IMR-90 (cell line): ENCODE data around the gene SEPTIN3. TPM values are rescaled to one million over a fixed set of nuclear protein-coding genes. Genes with fewer than 3 reads are reported as not detected.

Experiments used
- ATAC-seq: fragments of 200-7000 bp; cut with Tn5 transposase; 2 replicates; pipeline ENCODE4 v1.9.1; 2020; ENCODE audit warnings: low read depth, mild to moderate bottlenecking, moderate library complexity
- BruUV-seq: library from RNA; stranded (reverse); fragments of 400-500 nt; replicated peaks from 2 replicates; lab custom pipeline; 2021; lab: Mats Ljungman, UMichigan
- CTCF ChIA-PET: fragments of 300-600 bp; formaldehyde crosslinking; extraction: SDS; loops from one replicate; lab custom pipeline; 2021; ENCODE audit warnings: antibody characterized with exemption; lab: Yijun Ruan, JAX
- POLR2A ChIA-PET: fragments of 300-600 bp; sonication (Branson Sonifier 250); formaldehyde crosslinking; loops from one replicate; lab custom pipeline; 2022; ENCODE audit warnings: antibody characterized with exemption; ENCODE audit not compliant: unreplicated experiment; lab: Charles Lee
- DNase-seq: peaks from one replicate; pipeline ENCODE4 v3.0.0; 2013
- H2AFZ ChIP-seq: replicated peaks from 2 replicates; pipeline ENCODE3; 2013; ENCODE audit warnings: low read length, mild to moderate bottlenecking; ENCODE audit not compliant: poor library complexity
- H2AK5ac ChIP-seq: 2 replicates; pipeline ENCODE4 v1.6.1; 2013; ENCODE audit warnings: low read depth, low read length, inconsistent platforms
- H2AK9ac ChIP-seq: replicated peaks from 2 replicates; pipeline ENCODE3; 2013; ENCODE audit warnings: mild to moderate bottlenecking, low read depth, low read length, moderate library complexity; ENCODE audit not compliant: poor library complexity
- H2BK120ac ChIP-seq: 2 replicates; pipeline ENCODE4 v1.6.1; 2013; ENCODE audit warnings: low read depth, low read length, inconsistent platforms
- H2BK15ac ChIP-seq: 3 replicates; pipeline ENCODE4 v1.6.1; 2013; ENCODE audit warnings: low read depth, low read length, inconsistent platforms
- H2BK20ac ChIP-seq: 2 replicates; pipeline ENCODE4 v1.6.1; 2013; ENCODE audit warnings: low read depth, mild to moderate bottlenecking, inconsistent platforms, low read length, moderate library complexity
- H2BK5ac ChIP-seq: 2 replicates; pipeline ENCODE4 v1.6.1; 2013; ENCODE audit warnings: mild to moderate bottlenecking, low read depth, low read length, inconsistent platforms; ENCODE audit not compliant: poor library complexity, severe bottlenecking
- H3K14ac ChIP-seq: replicated peaks from 2 replicates; pipeline ENCODE4 v1.6.1; 2013; ENCODE audit warnings: low read depth, low read length, inconsistent platforms
- H3K18ac ChIP-seq: 2 replicates; pipeline ENCODE4 v1.6.1; 2013; ENCODE audit warnings: low read depth, low read length, control low read depth
- H3K23ac ChIP-seq: 2 replicates; pipeline ENCODE4 v1.6.1; 2013; ENCODE audit warnings: low read depth, low read length, inconsistent platforms
- H3K27ac ChIP-seq: 2 replicates; pipeline ENCODE4 v1.5.1; 2013; ENCODE audit warnings: mild to moderate bottlenecking, control low read depth, low read length; ENCODE audit not compliant: insufficient read depth
- H3K27me3 ChIP-seq: 2 replicates; pipeline ENCODE4 v1.6.1; 2013; ENCODE audit warnings: low read length; ENCODE audit not compliant: control insufficient read depth, insufficient read depth
- H3K36me3 ChIP-seq: 2 replicates; pipeline ENCODE4 v1.6.1; 2013; ENCODE audit warnings: low read length, mixed read lengths; ENCODE audit not compliant: control insufficient read depth, insufficient read depth
- H3K4ac ChIP-seq: 2 replicates; pipeline ENCODE4 v1.6.1; 2013; ENCODE audit warnings: low read depth, low read length, inconsistent platforms
- H3K4me1 ChIP-seq: 2 replicates; pipeline ENCODE4 v1.6.1; 2013; ENCODE audit warnings: low read length, mixed read lengths; ENCODE audit not compliant: control insufficient read depth, insufficient read depth
- H3K4me2 ChIP-seq: 2 replicates; pipeline ENCODE4 v1.6.1; 2013; ENCODE audit warnings: low read depth, mild to moderate bottlenecking, control low read depth, low read length, moderate library complexity
- H3K4me3 ChIP-seq: 2 replicates; pipeline ENCODE4 v1.5.1; 2013; ENCODE audit warnings: low read depth, mild to moderate bottlenecking, control low read depth, low read length, moderate library complexity; ENCODE audit not compliant: insufficient read depth
- H3K56ac ChIP-seq: 2 replicates; pipeline ENCODE4 v1.6.1; 2013; ENCODE audit warnings: low read length, inconsistent platforms; ENCODE audit not compliant: insufficient read depth; ENCODE audit errors: extremely low read depth
- H3K79me1 ChIP-seq, 2 experiments: 2 replicates each; pipeline ENCODE4 v1.6.1; 2013; ENCODE audit warnings: low read length in 2 of 2, inconsistent platforms in 1 of 2, low read depth in 1 of 2
- H3K9ac ChIP-seq: 2 replicates; pipeline ENCODE4 v1.6.1; 2013; ENCODE audit warnings: low read depth, low read length, control low read depth
- H3K9me1 ChIP-seq: 2 replicates; pipeline ENCODE4 v1.6.1; 2013; ENCODE audit warnings: low read length, inconsistent platforms; ENCODE audit not compliant: insufficient read depth
- H3K9me3 ChIP-seq: 2 replicates; pipeline ENCODE4 v1.6.1; 2013; ENCODE audit warnings: low read length; ENCODE audit not compliant: control insufficient read depth, insufficient read depth
- H4K20me1 ChIP-seq: 2 replicates; pipeline ENCODE4 v1.6.1; 2013; ENCODE audit warnings: low read length, inconsistent platforms; ENCODE audit not compliant: insufficient read depth
- H4K5ac ChIP-seq: 2 replicates; pipeline ENCODE4 v1.6.1; 2013; ENCODE audit warnings: mild to moderate bottlenecking, low read depth, low read length, control low read depth
- H4K8ac ChIP-seq, 2 experiments: 2 replicates each; pipeline ENCODE4 v1.6.1; 2013; ENCODE audit warnings: low read depth in 2 of 2, low read length in 2 of 2, control low read depth in 1 of 2, inconsistent platforms in 1 of 2
- H4K91ac ChIP-seq: 2 replicates; pipeline ENCODE4 v1.6.1; 2013; ENCODE audit warnings: low read depth, low read length, inconsistent platforms; ENCODE audit not compliant: insufficient read depth
- BHLHE40 ChIP-seq: fragments of 150-350 bp; IDR thresholded peaks from 2 replicates; pipeline ENCODE4 v1.6.1; 2016; ENCODE audit warnings: mild to moderate bottlenecking, low read depth, low read length
- CEBPB ChIP-seq: IDR thresholded peaks from 2 replicates; pipeline ENCODE4 v1.6.1; 2012; ENCODE audit warnings: low read depth, low read length, improper control_type of control experiment
- CHD1 ChIP-seq: IDR thresholded peaks from 2 replicates; pipeline ENCODE4 v1.6.1; 2012; ENCODE audit warnings: low read depth, low read length, improper control_type of control experiment
- FOS ChIP-seq: fragments of 150-350 bp; IDR thresholded peaks from 2 replicates; pipeline ENCODE4 v1.6.1; 2016; ENCODE audit warnings: low read depth, low read length
- MAFK ChIP-seq: IDR thresholded peaks from 2 replicates; pipeline ENCODE4 v1.6.1; 2012; ENCODE audit warnings: low read depth, low read length, improper control_type of control experiment
- MAZ ChIP-seq: IDR thresholded peaks from 2 replicates; pipeline ENCODE4 v1.6.1; 2012; ENCODE audit warnings: low read depth, mild to moderate bottlenecking, low read length, improper control_type of control experiment, moderate library complexity, borderline replicate concordance
- MXI1 ChIP-seq: IDR thresholded peaks from 2 replicates; pipeline ENCODE4 v1.6.1; 2012; ENCODE audit warnings: low read depth, mild to moderate bottlenecking, low read length, moderate library complexity, borderline replicate concordance
- NFE2L2 ChIP-seq: fragments of 150-350 bp; IDR thresholded peaks from 2 replicates; pipeline ENCODE4 v1.6.1; 2016; ENCODE audit warnings: low read depth, mild to moderate bottlenecking, low read length
- POLR2A ChIP-seq: IDR thresholded peaks from 2 replicates; pipeline ENCODE4 v1.6.1; 2012; ENCODE audit warnings: mild to moderate bottlenecking, low read depth, low read length
- RAD21 ChIP-seq: IDR thresholded peaks from 2 replicates; pipeline ENCODE4 v1.6.1; 2012; ENCODE audit warnings: low read length, improper control_type of control experiment
- RCOR1 ChIP-seq: IDR thresholded peaks from 2 replicates; pipeline ENCODE4 v1.6.1; 2012; ENCODE audit warnings: mild to moderate bottlenecking, low read length, improper control_type of control experiment; ENCODE audit not compliant: insufficient replicate concordance
- RFX5 ChIP-seq: IDR thresholded peaks from 2 replicates; pipeline ENCODE4 v1.8.0; 2012; ENCODE audit warnings: low read depth, mild to moderate bottlenecking, low read length, moderate library complexity
- SMC3 ChIP-seq: fragments of 150-350 bp; IDR thresholded peaks from 2 replicates; pipeline ENCODE4 v1.6.1; 2016; ENCODE audit warnings: low read depth, mild to moderate bottlenecking, antibody characterized with exemption, low read length, moderate library complexity
- WGBS, 2 experiments: methylation state at CpG; one replicate each; pipeline versions ENCODE4 v1.1.5 to v1.1.7; 2013; ENCODE audit warnings: missing lambda C conversion rate in 2 of 2; ENCODE audit not compliant: insufficient read length in 1 of 2; ENCODE audit errors: extremely low coverage in 2 of 2; 5-methylcytosine and 5-hydroxymethylcytosine counted together
- dilution Hi-C: fragments of 300-500 bp; cut with HindIII; formaldehyde crosslinking; loops from one replicate; pipeline ENCODE4 v1.14.3; 2018; ENCODE audit warnings: low sequenced_read_pairs; ENCODE audit not compliant: unreplicated experiment
- in situ Hi-C: fragments of 300-500 bp; cut with MboI; formaldehyde crosslinking; loops from 3 replicates; pipeline ENCODE4 v1.14.3; 2019; ENCODE audit warnings: low sequenced_read_pairs, inconsistent platforms, mixed read lengths
- intact Hi-C: fragments of 100-400 bp; cut with micrococcal nuclease; formaldehyde crosslinking; loops from 2 replicates; pipeline ENCODE4 v1.10.0; 2022
- polyA plus RNA-seq, 3 experiments: library from polyadenylated mRNA; depleted of rRNA; stranded (reverse); fragments of >200 nt; gene quantifications; 2 replicates each; pipeline ENCODE4 v1.2.3, GENCODE V29; 2012; ENCODE audit warnings: low replicate concordance in 1 of 3
- total RNA-seq: library from RNA; depleted of rRNA; stranded (reverse); fragments of >200 nt; gene quantifications from 2 replicates; pipeline ENCODE4 v1.2.3, GENCODE V29; 2012
- TF ChIP-seq, protein P1 (sequence below): conservative IDR thresholded peaks from 2 replicates; pipeline ENCODE4 v1.5.1; 2012; ENCODE audit warnings: mild to moderate bottlenecking, low read depth, low read length, improper control_type of control experiment
- TF ChIP-seq, protein P2 (sequence below): fragments of 150-350 bp; IDR thresholded peaks from 2 replicates; pipeline ENCODE4 v1.6.1; 2017; ENCODE audit warnings: mild to moderate bottlenecking, antibody characterized with exemption, low read length, low read depth
- TF ChIP-seq, protein P3 (sequence below): fragments of 150-350 bp; IDR thresholded peaks from 2 replicates; pipeline ENCODE4 v1.6.1; 2016; ENCODE audit warnings: low read depth, mild to moderate bottlenecking, low read length, moderate library complexity, borderline replicate concordance

SEPTIN3 gene
- total and polyA plus RNA-seq, 2 of the 4 experiments (the other 2 are of a cell fraction): 0.15 to 0.18 TPM

DNA sequence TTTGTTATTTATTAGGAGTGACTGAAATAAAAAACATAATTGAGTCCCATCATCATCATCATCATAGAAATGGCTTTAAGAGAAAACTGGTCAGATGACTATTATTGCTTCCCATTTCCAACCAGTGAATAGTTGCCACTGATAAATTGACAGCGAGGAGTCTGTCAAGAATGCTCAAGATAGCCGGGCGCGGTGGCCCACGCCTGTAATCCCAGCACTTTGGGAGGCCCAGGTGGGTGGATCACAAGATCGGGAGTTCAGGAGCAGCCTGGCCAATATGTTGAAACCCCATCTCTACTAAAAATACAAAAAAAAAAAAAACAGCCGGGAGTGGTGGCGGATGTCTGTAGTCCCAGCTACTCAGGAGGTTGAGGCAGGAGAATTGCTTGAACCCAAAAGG is 31.2 kb downstream of the SEPTIN3 start:
- no peak for ATAC-seq
- Histone ChIP-seq H4K91ac (no peak overlapping the region), H3K27ac (no peak overlapping the region), H3K4ac (no peak overlapping the region), H3K56ac (no peak overlapping the region), H2AK9ac (no peak overlapping the region), H3K27me3 (peaks cover 11% of the 10 kb centered on the region), H4K8ac (no peak overlapping the region), H2AFZ (no peak overlapping the region), H2BK20ac (no peak overlapping the region), H3K9me1 (no peaks in the 10 kb centered on the region; the same call in 1 of the 2 replicates), H3K79me1 (no peaks in the 10 kb centered on the region), H3K4me2 (no peak overlapping the region), H3K4me3 (no peak overlapping the region), H2BK15ac (no peak overlapping the region), H3K23ac (no peak overlapping the region), H4K20me1 (no peaks in the 10 kb centered on the region), H3K14ac (no peak overlapping the region), H3K18ac (no peak overlapping the region), H3K4me1 (no peaks in the 10 kb centered on the region), H2AK5ac (no peak overlapping the region), H3K36me3 (no peaks in the 10 kb centered on the region), H2BK5ac (no peak overlapping the region), H3K9ac (no peak overlapping the region), H2BK120ac (no peak overlapping the region), H3K9me3 (no peaks in the 10 kb centered on the region; the same call in 1 of the 2 replicates), H4K5ac (no peak overlapping the region)
- dilution Hi-C loops: no loop called here
- in situ Hi-C loops: no loop called here
- ChIA-PET POLR2A (no interaction called here), CTCF (no interaction called here)
- intact Hi-C loops: no loop called here
- no peak for DNase-seq
- BruUV-seq: no TSS peak
- no CpG with 5 or more reads among the region's 8 CpGs for WGBS, 2 experiments
- TF ChIP-seq RFX5 (no peak), SMC3 (no peak), NFE2L2 (no peak), BHLHE40 (no peak), FOS (no peak), RCOR1 (no peak), MAZ (no peak), CEBPB (no peak), POLR2A (no peak), CHD1 (no peak), RAD21 (no peak), MAFK (no peak), MXI1 (no peak)
- TF ChIP-seq, protein P1, sequence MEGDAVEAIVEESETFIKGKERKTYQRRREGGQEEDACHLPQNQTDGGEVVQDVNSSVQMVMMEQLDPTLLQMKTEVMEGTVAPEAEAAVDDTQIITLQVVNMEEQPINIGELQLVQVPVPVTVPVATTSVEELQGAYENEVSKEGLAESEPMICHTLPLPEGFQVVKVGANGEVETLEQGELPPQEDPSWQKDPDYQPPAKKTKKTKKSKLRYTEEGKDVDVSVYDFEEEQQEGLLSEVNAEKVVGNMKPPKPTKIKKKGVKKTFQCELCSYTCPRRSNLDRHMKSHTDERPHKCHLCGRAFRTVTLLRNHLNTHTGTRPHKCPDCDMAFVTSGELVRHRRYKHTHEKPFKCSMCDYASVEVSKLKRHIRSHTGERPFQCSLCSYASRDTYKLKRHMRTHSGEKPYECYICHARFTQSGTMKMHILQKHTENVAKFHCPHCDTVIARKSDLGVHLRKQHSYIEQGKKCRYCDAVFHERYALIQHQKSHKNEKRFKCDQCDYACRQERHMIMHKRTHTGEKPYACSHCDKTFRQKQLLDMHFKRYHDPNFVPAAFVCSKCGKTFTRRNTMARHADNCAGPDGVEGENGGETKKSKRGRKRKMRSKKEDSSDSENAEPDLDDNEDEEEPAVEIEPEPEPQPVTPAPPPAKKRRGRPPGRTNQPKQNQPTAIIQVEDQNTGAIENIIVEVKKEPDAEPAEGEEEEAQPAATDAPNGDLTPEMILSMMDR: no peak
- TF ChIP-seq, protein P2, sequence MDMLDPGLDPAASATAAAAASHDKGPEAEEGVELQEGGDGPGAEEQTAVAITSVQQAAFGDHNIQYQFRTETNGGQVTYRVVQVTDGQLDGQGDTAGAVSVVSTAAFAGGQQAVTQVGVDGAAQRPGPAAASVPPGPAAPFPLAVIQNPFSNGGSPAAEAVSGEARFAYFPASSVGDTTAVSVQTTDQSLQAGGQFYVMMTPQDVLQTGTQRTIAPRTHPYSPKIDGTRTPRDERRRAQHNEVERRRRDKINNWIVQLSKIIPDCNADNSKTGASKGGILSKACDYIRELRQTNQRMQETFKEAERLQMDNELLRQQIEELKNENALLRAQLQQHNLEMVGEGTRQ: no peak
- TF ChIP-seq, protein P3, sequence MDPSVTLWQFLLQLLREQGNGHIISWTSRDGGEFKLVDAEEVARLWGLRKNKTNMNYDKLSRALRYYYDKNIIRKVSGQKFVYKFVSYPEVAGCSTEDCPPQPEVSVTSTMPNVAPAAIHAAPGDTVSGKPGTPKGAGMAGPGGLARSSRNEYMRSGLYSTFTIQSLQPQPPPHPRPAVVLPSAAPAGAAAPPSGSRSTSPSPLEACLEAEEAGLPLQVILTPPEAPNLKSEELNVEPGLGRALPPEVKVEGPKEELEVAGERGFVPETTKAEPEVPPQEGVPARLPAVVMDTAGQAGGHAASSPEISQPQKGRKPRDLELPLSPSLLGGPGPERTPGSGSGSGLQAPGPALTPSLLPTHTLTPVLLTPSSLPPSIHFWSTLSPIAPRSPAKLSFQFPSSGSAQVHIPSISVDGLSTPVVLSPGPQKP: no peak
